OCI-LY3 (cell line): ENCODE measurements around the gene NUDT15.
A peak's percentile ranks its signal among the peaks of the same experiment; 100 is the strongest.
"Not testable (repeated sequence)": the region's sequence is repeated elsewhere in the genome, so short reads cannot be mapped to it uniquely, and the experiment has no call there.

ENCODE experiments used
- H2AFZ ChIP-seq: fragments of 200-600, 300-600 bp; shearing (Covaris generic); 2 replicates; pipeline ENCODE4 v1.6.0; 2014; ENCODE audit warnings: antibody characterized with exemption, low read depth, low read length
- H3K27ac ChIP-seq: fragments of 200-600, 300-600 bp; sonication (generic); 2 replicates; pipeline ENCODE4 v1.5.1; 2014; ENCODE audit warnings: mild to moderate bottlenecking, low read length, moderate library complexity, mixed read lengths
- H3K27me3 ChIP-seq: fragments of 200-600, 300-600 bp; sonication (generic); 2 replicates; pipeline ENCODE4 v1.6.1; 2014; ENCODE audit warnings: low read depth, low read length, mixed read lengths
- H3K36me3 ChIP-seq: fragments of 200-600, 300-600 bp; sonication (generic); replicated peaks from 2 replicates; pipeline ENCODE3; 2014; ENCODE audit warnings: low read depth, low read length, mixed read lengths
- H3K4me1 ChIP-seq: fragments of 300-600, 200-600 bp; sonication (generic); 2 replicates; pipeline ENCODE4 v1.6.1; 2014; ENCODE audit warnings: low read length, mixed read lengths
- H3K4me2 ChIP-seq: fragments of 200-600, 300-600 bp; sonication (generic); 2 replicates; pipeline ENCODE4 v1.6.1; 2014; ENCODE audit warnings: low read length, mixed read lengths
- H3K4me3 ChIP-seq: fragments of 300-600, 200-600 bp; sonication (generic); 2 replicates; pipeline ENCODE4 v1.5.1; 2014; ENCODE audit warnings: antibody characterized with exemption, mild to moderate bottlenecking, low read length, moderate library complexity
- H3K79me2 ChIP-seq: fragments of 300-600, 200-600 bp; shearing (Covaris generic); 2 replicates; pipeline ENCODE4 v1.6.1; 2014; ENCODE audit warnings: mild to moderate bottlenecking, low read length, mixed read lengths
- H3K9ac ChIP-seq: fragments of 300-600, 200-600 bp; shearing (Covaris generic); 2 replicates; pipeline ENCODE4 v1.6.0; 2014; ENCODE audit warnings: mild to moderate bottlenecking, low read length, moderate library complexity
- H3K9me3 ChIP-seq: fragments of 200-600, 300-600 bp; shearing (Covaris generic); 2 replicates; pipeline ENCODE4 v1.6.1; 2014; ENCODE audit warnings: low read length, mixed read lengths; ENCODE audit not compliant: insufficient read depth
- H4K20me1 ChIP-seq: fragments of 200-600, 300-600 bp; sonication (generic); 2 replicates; pipeline ENCODE4 v1.6.1; 2016; ENCODE audit warnings: low read length, mixed read lengths; ENCODE audit not compliant: insufficient read depth
- CTCF ChIP-seq: fragments of 200-600, 300-600 bp; sonication (generic); IDR thresholded peaks from 2 replicates; pipeline ENCODE4 v1.5.1; 2014; ENCODE audit warnings: antibody characterized with exemption, low read length, low read depth
- EZH2phosphoT487 ChIP-seq: fragments of 200-600 bp; shearing (Covaris generic); IDR thresholded peaks from 2 replicates; pipeline ENCODE4 v1.6.1; 2018; ENCODE audit warnings: antibody characterized with exemption, mixed run types, low read depth

Gene NUDT15

GRCh38 chr13:48001114-48001881, 36.2 kb upstream of the NUDT15 start, which contains the start of gene SUCLA2:
SUCLA2 (minus strand) TSS chr13:48001273; CDS start chr13:48001269, 4 bp downstream.
- peaks cover 44% of the 10 kb centered on the region for H3K79me2 ChIP-seq
- no peaks in the 10 kb centered on the region for H4K20me1 ChIP-seq
- H3K4me2 ChIP-seq: peak within 1 kb of the TSS; percentile 93
- peak within 1 kb of the TSS; percentile 85 for H3K9ac ChIP-seq
- 0 out of 2 replicates have a peak within 1 kb of the TSS, but pooled peaks have one; percentile 14 for H3K27ac ChIP-seq
- peaks cover 9% of the 10 kb centered on the region for H3K4me1 ChIP-seq
- H3K27me3 ChIP-seq: no peaks in the 10 kb centered on the region
- H3K9me3 ChIP-seq: no peaks in the 10 kb centered on the region
- no peak for TF ChIP-seq CTCF
- H2AFZ ChIP-seq: peak within 1 kb of the TSS; percentile 99
- H3K36me3 ChIP-seq: peaks cover 5% of the 10 kb centered on the region
- peak within 1 kb of the TSS; percentile 92 for H3K4me3 ChIP-seq

- H3K4me3 ChIP-seq, H3K4me2 ChIP-seq, H3K9ac ChIP-seq, H3K36me3 ChIP-seq, H3K27me3 ChIP-seq, H3K27ac ChIP-seq, H3K9me3 ChIP-seq, H3K4me1 ChIP-seq, H4K20me1 ChIP-seq, H2AFZ ChIP-seq: not testable (repeated sequence)
- peaks cover 39% of the 10 kb centered on the region for H3K79me2 ChIP-seq
These were observed 35.5 kb upstream of the NUDT15 start for GRCh38 chr13:48001999-48002398.

GRCh38 chr13:48004201-48004600, 33.3 kb upstream of the NUDT15 start:
- H3K27ac ChIP-seq: no peak overlapping the region
- no peak overlapping the region for H3K4me3 ChIP-seq
- H3K9ac ChIP-seq: no peak overlapping the region
- TF ChIP-seq CTCF (no peak), EZH2phosphoT487 (no peak)
- H3K27me3 ChIP-seq: no peaks in the 10 kb centered on the region
- H3K36me3 ChIP-seq: no peaks in the 10 kb centered on the region
- peaks cover 17% of the 10 kb centered on the region for H3K79me2 ChIP-seq
- H3K4me1 ChIP-seq: peaks cover 9% of the 10 kb centered on the region
- H4K20me1 ChIP-seq: no peaks in the 10 kb centered on the region
- no peak overlapping the region for H2AFZ ChIP-seq
- no peak overlapping the region for H3K4me2 ChIP-seq
- H3K9me3 ChIP-seq: no peaks in the 10 kb centered on the region

GRCh38 chr13:48006396-48006795, 31.1 kb upstream of the NUDT15 start:
- H3K4me1 ChIP-seq: peaks cover 3% of the 10 kb centered on the region; the same call in 1 of the 2 replicates

More at GRCh38 chr13:48006396-48006795, 31.1 kb upstream of the NUDT15 start:
- no peaks in the 10 kb centered on the region for H4K20me1 ChIP-seq
- no peaks in the 10 kb centered on the region for H3K27me3 ChIP-seq
- no peaks in the 10 kb centered on the region for H3K9me3 ChIP-seq
- H3K4me2 ChIP-seq: no peak overlapping the region
- TF ChIP-seq CTCF: no peak
- no peak for TF ChIP-seq EZH2phosphoT487
- no peaks in the 10 kb centered on the region for H3K79me2 ChIP-seq
- no peak overlapping the region for H3K27ac ChIP-seq
- no peak overlapping the region for H3K4me3 ChIP-seq
- no peaks in the 10 kb centered on the region for H3K36me3 ChIP-seq
- no peak overlapping the region for H3K9ac ChIP-seq
- no peak overlapping the region for H2AFZ ChIP-seq
